K562 (cell line): ENCODE data around the gene ADORA3. TPM values are rescaled to one million over a fixed set of nuclear protein-coding genes. Genes with fewer than 3 reads are reported as not detected.

Experiments used
- ATF1 ChIP-seq, 2 experiments: fragments of 450-650 bp in 1 of 2; IDR thresholded peaks; 2 replicates each; pipeline ENCODE4 v1.6.1; 2016; ENCODE audit warnings: missing compliant biosample characterization in 1 of 2, missing genetic modification characterization in 1 of 2
- CBX1 ChIP-seq: sonication (generic); IDR thresholded peaks from 2 replicates; pipeline ENCODE4 v1.6.1; 2016; ENCODE audit warnings: antibody characterized with exemption, low read depth, mild to moderate bottlenecking
- KLF1 ChIP-seq: fragments of 450-650 bp; IDR thresholded peaks from 2 replicates; pipeline ENCODE4 v1.6.1; 2016; ENCODE audit warnings: missing genetic modification characterization, missing compliant biosample characterization
- MCM3 ChIP-seq: fragments of 450-650 bp; IDR thresholded peaks from 2 replicates; pipeline ENCODE4 v1.6.1; 2016
- NONO ChIP-seq, 2 experiments: fragments of 200-400 bp in 1 of 2; fragments of 450-650 bp in 1 of 2; formaldehyde crosslinking in 1 of 2; IDR thresholded peaks; 2 replicates each; pipeline ENCODE4 v1.6.1; 2017; ENCODE audit warnings: low read depth in 2 of 2, mild to moderate bottlenecking in 2 of 2, moderate library complexity in 2 of 2, low read length in 1 of 2
- SMARCC2 ChIP-seq: fragments of 450-650 bp; IDR thresholded peaks from 2 replicates; pipeline ENCODE4 v1.6.1; 2017; ENCODE audit warnings: antibody characterized with exemption, moderate library complexity, mild to moderate bottlenecking, low read depth
- SRF ChIP-seq, 2 experiments: fragments of 250-450, 450-650 bp in 1 of 2; sonication (Bioruptor Pico) in 1 of 2; sonication (generic) in 1 of 2; formaldehyde crosslinking; IDR thresholded peaks; 2 replicates each; pipeline versions ENCODE4 v1.5.0 to v1.5.1; 2020 to 2022; ENCODE audit warnings: mild to moderate bottlenecking in 1 of 2, missing genetic modification reagents in 1 of 2
- TOE1 ChIP-seq, 2 experiments: fragments of 450-650 bp in 1 of 2; sonication (generic) in 1 of 2; formaldehyde crosslinking in 1 of 2; IDR thresholded peaks; 2 replicates each; pipeline versions ENCODE4 v1.7.1 to v1.8.0; 2016 to 2022; ENCODE audit warnings: borderline replicate concordance in 2 of 2, mild to moderate bottlenecking in 2 of 2, antibody characterized with exemption in 1 of 2, inconsistent platforms in 1 of 2, low read depth in 1 of 2, missing genetic modification reagents in 1 of 2, moderate library complexity in 1 of 2
- ZBTB1 ChIP-seq: sonication (generic); formaldehyde crosslinking; IDR thresholded peaks from 2 replicates; pipeline ENCODE4 v1.8.1; 2023; ENCODE audit warnings: missing genetic modification reagents, low read depth, mild to moderate bottlenecking, borderline replicate concordance
- ZBTB17 ChIP-seq: fragments of 450-650 bp; formaldehyde crosslinking; IDR thresholded peaks from 2 replicates; pipeline ENCODE4 v1.4.0; 2020; ENCODE audit warnings: mild to moderate bottlenecking
- ZNF143 ChIP-seq: sonication (generic); formaldehyde crosslinking; IDR thresholded peaks from 2 replicates; pipeline ENCODE4 v1.9.0; 2022; ENCODE audit warnings: mild to moderate bottlenecking, missing genetic modification reagents
- ZNF239 ChIP-seq: fragments of 250-450 bp; sonication (Bioruptor Pico); IDR thresholded peaks from 2 replicates; pipeline ENCODE4 v1.4.0; 2020; ENCODE audit warnings: mild to moderate bottlenecking
- ZNF253 ChIP-seq: fragments of 250-450 bp; sonication (Bioruptor Pico); conservative IDR thresholded peaks from 2 replicates; pipeline ENCODE4 v1.6.1; 2021; ENCODE audit warnings: mild to moderate bottlenecking
- ZNF431 ChIP-seq: sonication (generic); formaldehyde crosslinking; IDR thresholded peaks from 2 replicates; pipeline ENCODE4 v1.8.0; 2022; ENCODE audit warnings: mild to moderate bottlenecking, missing genetic modification reagents
- ZNF780A ChIP-seq: fragments of 250-450 bp; sonication (Bioruptor Pico); IDR thresholded peaks from 2 replicates; pipeline ENCODE4 v1.5.0; 2021; ENCODE audit warnings: mild to moderate bottlenecking
- polyA plus RNA-seq, 8 experiments: library from polyadenylated mRNA; depleted of rRNA in 4 of 8; stranded (reverse) in 5 of 8; unstranded in 3 of 8; fragments of >200 nt; fragmentation: Nextera tagmentation in 2 of 8; fragmentation: Illumina TruSeq in 1 of 8; extraction: Ambion mirVana in 2 of 8; extraction: Trizol in 1 of 8; gene quantifications; 2 replicates each; pipeline versions ENCODE4 v1.2.1 to v1.2.3, GENCODE V29; 2011 to 2014; ENCODE audit warnings: inconsistent platforms in 1 of 8, missing spikeins in 1 of 8
- total RNA-seq, 7 experiments: library from RNA; depleted of rRNA in 6 of 7; stranded (reverse); fragments of >200 nt in 6 of 7; fragmentation: Illumina TruSeq in 2 of 7; extraction: Trizol in 2 of 7; gene quantifications; 2 replicates each; pipeline versions ENCODE4 v1.2.1 to v1.2.3, GENCODE V29; 2011 to 2021; ENCODE audit warnings: low replicate concordance in 1 of 7
- TF ChIP-seq, protein P1 (sequence below): fragments of 450-650 bp; formaldehyde crosslinking; IDR thresholded peaks from 2 replicates; pipeline ENCODE4 v1.4.0; 2020; ENCODE audit warnings: mild to moderate bottlenecking, moderate library complexity
- TF ChIP-seq, protein P2 (sequence below): fragments of 250-450 bp; sonication (Bioruptor Pico); IDR thresholded peaks from 2 replicates; pipeline ENCODE4 v1.5.0; 2020; ENCODE audit warnings: mild to moderate bottlenecking, borderline replicate concordance
- TF ChIP-seq, protein P3 (sequence below): fragments of 450-650 bp; formaldehyde crosslinking; IDR thresholded peaks from 2 replicates; pipeline ENCODE4 v1.4.0; 2020; ENCODE audit warnings: mild to moderate bottlenecking, moderate library complexity
- TF ChIP-seq, protein P4 (sequence below): fragments of 450-650 bp; IDR thresholded peaks from 2 replicates; pipeline ENCODE4 v1.6.1; 2016
- TF ChIP-seq, protein P5 (sequence below): IDR thresholded peaks from 2 replicates; pipeline ENCODE4 v1.6.1; 2012; ENCODE audit warnings: low read depth, low read length, improper control_type of control experiment, borderline replicate concordance

ADORA3 gene
- total and polyA plus RNA-seq, 9 of the 15 experiments (the other 6 are each of a cell fraction or from before 2014, with no cell fraction given): 0.09 to 0.35 (median 0.16) TPM; not detected in 3

DNA sequence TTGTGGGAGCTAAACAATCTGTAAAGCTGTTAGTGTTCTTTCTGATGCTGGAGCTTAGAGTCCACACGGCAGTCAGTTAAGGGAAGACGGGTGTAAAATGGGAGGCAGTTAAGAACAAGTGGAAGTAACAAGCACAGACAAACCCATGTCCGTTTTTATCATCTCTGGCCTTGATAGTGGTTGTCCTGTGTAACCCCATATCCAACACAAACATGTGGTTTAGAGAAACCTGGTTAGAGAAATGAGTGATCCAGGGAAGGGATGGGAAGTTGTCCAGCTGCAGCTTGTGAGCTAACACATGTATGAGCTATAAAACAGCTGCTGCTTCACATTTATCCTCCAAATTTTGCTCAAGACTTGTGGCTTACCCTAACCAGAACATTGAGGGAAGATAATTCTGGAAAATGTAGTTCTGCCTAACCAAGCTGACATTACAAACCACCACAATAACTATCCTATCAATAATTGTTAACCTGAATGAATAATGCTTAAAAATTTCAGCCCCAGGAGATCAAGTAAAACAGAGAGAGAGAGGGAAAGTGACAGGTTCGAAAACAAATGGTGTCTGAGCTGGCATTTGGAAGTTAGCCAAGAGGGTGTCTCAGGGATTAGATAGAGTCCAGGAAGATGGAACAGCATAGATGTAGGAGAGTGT, 40.3 kb downstream of the ADORA3 start (continued):
- TF ChIP-seq, protein P1, sequence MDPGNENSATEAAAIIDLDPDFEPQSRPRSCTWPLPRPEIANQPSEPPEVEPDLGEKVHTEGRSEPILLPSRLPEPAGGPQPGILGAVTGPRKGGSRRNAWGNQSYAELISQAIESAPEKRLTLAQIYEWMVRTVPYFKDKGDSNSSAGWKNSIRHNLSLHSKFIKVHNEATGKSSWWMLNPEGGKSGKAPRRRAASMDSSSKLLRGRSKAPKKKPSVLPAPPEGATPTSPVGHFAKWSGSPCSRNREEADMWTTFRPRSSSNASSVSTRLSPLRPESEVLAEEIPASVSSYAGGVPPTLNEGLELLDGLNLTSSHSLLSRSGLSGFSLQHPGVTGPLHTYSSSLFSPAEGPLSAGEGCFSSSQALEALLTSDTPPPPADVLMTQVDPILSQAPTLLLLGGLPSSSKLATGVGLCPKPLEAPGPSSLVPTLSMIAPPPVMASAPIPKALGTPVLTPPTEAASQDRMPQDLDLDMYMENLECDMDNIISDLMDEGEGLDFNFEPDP (CRISPR knock-in tag): no peak
- TF ChIP-seq, protein P2, sequence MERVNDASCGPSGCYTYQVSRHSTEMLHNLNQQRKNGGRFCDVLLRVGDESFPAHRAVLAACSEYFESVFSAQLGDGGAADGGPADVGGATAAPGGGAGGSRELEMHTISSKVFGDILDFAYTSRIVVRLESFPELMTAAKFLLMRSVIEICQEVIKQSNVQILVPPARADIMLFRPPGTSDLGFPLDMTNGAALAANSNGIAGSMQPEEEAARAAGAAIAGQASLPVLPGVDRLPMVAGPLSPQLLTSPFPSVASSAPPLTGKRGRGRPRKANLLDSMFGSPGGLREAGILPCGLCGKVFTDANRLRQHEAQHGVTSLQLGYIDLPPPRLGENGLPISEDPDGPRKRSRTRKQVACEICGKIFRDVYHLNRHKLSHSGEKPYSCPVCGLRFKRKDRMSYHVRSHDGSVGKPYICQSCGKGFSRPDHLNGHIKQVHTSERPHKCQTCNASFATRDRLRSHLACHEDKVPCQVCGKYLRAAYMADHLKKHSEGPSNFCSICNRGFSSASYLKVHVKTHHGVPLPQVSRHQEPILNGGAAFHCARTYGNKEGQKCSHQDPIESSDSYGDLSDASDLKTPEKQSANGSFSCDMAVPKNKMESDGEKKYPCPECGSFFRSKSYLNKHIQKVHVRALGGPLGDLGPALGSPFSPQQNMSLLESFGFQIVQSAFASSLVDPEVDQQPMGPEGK (CRISPR knock-in tag): no peak
- TF ChIP-seq ZNF253 (CRISPR knock-in tag): no peak
- no peak for TF ChIP-seq ZBTB1 (CRISPR knock-in tag)
- TF ChIP-seq NONO (IDR thresholded peaks at IDR 0.05; ENCODE audit: low read depth in 2 of 2, low read length in 1 of 2): no peak
- TF ChIP-seq ZNF431: no peak
- TF ChIP-seq ZBTB17: 0 out of 2 replicates have a peak, but pooled peaks have one; percentile 59
- TF ChIP-seq, protein P3, sequence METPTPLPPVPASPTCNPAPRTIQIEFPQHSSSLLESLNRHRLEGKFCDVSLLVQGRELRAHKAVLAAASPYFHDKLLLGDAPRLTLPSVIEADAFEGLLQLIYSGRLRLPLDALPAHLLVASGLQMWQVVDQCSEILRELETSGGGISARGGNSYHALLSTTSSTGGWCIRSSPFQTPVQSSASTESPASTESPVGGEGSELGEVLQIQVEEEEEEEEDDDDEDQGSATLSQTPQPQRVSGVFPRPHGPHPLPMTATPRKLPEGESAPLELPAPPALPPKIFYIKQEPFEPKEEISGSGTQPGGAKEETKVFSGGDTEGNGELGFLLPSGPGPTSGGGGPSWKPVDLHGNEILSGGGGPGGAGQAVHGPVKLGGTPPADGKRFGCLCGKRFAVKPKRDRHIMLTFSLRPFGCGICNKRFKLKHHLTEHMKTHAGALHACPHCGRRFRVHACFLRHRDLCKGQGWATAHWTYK (CRISPR knock-in tag): no peak
- TF ChIP-seq, protein P4, sequence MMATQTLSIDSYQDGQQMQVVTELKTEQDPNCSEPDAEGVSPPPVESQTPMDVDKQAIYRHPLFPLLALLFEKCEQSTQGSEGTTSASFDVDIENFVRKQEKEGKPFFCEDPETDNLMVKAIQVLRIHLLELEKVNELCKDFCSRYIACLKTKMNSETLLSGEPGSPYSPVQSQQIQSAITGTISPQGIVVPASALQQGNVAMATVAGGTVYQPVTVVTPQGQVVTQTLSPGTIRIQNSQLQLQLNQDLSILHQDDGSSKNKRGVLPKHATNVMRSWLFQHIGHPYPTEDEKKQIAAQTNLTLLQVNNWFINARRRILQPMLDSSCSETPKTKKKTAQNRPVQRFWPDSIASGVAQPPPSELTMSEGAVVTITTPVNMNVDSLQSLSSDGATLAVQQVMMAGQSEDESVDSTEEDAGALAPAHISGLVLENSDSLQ: peak; percentile 85
- no peak for TF ChIP-seq ATF1 (CRISPR knock-in tag; IDR thresholded peaks at IDR 0.05)
- no peak for TF ChIP-seq ATF1 (tag; IDR thresholded peaks at IDR 0.05)
- no peak for TF ChIP-seq TOE1 (IDR thresholded peaks at IDR 0.05; ENCODE audit: borderline replicate concordance)
- TF ChIP-seq TOE1 (CRISPR knock-in tag; IDR thresholded peaks at IDR 0.05; ENCODE audit: borderline replicate concordance, low read depth): no peak
- TF ChIP-seq ZNF143 (CRISPR knock-in tag): no peak
- no peak for TF ChIP-seq KLF1
- TF ChIP-seq, protein P5, sequence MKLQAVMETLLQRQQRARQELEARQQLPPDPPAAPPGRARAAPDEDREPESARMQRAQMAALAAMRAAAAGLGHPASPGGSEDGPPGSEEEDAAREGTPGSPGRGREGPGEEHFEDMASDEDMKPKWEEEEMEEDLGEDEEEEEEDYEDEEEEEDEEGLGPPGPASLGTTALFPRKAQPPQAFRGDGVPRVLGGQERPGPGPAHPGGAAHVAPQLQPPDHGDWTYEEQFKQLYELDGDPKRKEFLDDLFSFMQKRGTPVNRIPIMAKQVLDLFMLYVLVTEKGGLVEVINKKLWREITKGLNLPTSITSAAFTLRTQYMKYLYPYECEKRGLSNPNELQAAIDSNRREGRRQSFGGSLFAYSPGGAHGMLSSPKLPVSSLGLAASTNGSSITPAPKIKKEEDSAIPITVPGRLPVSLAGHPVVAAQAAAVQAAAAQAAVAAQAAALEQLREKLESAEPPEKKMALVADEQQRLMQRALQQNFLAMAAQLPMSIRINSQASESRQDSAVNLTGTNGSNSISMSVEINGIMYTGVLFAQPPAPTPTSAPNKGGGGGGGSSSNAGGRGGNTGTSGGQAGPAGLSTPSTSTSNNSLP: no peak
- TF ChIP-seq MCM3: no peak
- TF ChIP-seq SRF (CRISPR knock-in tag; IDR thresholded peaks at IDR 0.05): no peak
- TF ChIP-seq ZNF239 (CRISPR knock-in tag): no peak
- no peak for TF ChIP-seq ZNF780A
- no peak for TF ChIP-seq SMARCC2
- TF ChIP-seq CBX1: no peak
